ENCODE results near the gene SMYD3. TPM values are rescaled to one million over a fixed set of nuclear protein-coding genes. Genes with fewer than 3 reads are reported as not detected.
A peak's percentile ranks its signal among the peaks of the same experiment; 100 is the strongest.
"Not testable (repeated sequence)": the region's sequence is repeated elsewhere in the genome, so short reads cannot be mapped to it uniquely, and the experiment has no call there.

The SMYD3 gene
- total RNA-seq, 1 donor from 2014 or later: 17.3 TPM

DNA sequence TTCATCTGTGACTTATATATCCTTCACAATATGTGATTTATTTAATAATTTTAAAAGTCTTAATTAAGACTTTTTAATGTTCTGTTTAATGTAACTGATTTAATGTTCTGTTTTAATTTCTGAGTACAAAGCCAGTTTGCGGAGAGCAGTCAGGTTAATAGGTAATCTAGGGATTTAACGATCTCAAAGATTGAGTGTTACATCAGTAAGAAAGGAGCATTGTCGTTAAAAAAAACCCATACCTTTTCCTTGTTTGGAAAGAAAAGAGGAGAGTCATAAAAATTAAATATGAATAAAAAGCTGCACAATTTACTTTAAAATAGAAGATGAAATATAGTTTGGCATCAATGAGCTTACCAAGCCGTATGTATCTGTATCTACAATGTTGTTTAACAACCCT, 730.9 kb downstream of the SMYD3 start:
- no peak for DNase-seq (ENCODE audit: low read depth in 2 of 2)

DNA sequence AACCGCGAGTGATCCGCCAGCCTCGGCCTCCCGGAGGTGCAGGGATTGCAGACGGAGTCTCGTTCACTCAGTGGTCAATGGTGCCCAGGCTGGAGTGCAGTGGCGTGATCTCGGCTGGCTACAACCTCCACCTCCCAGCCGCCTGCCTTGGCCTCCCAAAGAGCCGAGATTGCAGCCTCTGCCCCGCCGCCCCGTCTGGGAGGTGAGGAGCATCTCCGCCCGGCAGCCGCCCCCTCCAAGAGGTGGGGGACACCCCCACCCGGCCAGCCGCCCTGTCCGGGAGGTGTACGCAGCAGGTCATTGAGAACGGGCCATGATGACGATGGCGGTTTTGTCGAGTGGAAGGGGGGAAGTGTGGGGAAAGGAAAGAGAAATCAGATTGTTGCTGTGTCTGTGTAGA, 732.1 kb downstream of the SMYD3 start:
- not testable (repeated sequence) for DNase-seq (ENCODE audit: low read depth in 2 of 2)

DNA sequence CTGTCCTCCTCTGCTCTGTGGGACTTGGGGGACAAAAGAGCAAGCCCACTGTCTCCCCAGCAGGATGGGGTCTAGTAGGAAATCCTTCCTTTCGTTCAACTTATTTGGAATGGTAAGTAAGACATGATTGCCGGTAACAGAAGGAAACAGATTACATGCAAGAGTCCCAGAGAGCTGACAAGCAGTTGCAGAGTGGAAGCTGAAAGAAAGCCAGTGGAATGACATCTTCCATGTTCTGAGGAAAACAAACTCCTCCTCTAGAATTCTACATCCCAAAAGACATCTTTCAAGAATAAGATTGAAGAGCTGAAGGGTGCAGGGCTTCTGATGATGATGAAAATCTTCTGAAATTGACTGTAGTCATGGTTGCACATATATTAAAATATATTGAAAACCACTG, 732.9 kb downstream of the SMYD3 start:
- no peak for DNase-seq (ENCODE audit: low read depth in 2 of 2)

DNA sequence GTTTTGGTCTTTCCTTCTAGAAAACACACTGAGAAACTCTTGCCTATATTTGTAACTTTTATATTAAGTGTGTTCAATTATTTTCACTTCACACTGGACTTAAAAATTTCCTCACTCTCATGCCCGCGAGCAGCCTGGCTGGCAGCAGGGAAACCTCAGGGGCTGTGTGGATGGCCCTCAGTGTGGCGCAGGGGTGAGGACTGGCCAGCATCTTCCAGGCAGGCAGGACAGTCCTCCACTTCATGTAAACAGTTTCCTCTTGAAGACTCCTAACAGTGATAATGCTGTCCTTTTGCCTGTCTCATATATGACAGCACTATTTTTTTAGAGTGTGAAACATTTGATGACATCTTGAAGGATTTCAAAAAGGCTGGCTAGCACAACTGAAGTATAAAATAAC, 733.7 kb downstream of the SMYD3 start:
- no peak for DNase-seq (ENCODE audit: low read depth in 2 of 2)

DNA sequence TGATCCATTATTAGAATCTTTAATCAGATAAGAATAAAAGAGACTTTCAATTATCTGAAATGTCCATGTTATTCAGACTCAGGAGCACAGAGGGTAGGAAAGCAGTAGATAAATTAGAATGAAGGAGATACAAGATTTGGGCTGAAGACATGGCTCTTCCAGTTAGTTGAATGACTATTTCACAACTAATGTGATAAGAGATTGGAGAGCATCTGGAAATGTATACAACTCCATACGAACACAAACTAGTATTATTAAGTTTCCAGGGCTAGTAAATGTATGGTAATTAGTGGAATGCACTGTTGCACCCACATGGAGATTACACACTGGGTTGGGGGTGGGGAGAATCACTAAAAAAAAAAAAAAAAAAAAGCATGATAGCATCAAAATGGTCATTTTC, 734.3 kb downstream of the SMYD3 start:
- no peak for DNase-seq (ENCODE audit: low read depth in 2 of 2)

DNA sequence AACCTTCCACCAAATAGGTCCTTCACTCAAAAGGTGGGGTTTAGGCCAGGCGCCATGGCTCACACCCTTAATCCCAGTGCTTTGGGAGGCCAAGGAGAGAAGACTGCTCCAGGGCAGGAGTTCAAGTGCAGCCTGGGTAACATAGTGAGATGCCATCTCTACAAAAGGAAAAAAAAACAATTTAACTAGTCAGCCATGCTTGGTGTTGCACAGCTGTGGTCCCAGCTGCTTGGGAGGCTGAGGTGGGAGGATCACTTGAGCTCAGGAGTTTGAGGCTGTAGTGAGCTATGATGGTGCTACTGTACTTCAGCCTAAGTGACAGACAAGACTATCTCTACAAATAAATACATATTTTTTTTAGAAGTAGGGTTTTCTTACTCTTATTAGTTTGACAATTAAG, 734.8 kb downstream of the SMYD3 start:
- DNase-seq (ENCODE audit: low read depth in 2 of 2): no peak

DNA sequence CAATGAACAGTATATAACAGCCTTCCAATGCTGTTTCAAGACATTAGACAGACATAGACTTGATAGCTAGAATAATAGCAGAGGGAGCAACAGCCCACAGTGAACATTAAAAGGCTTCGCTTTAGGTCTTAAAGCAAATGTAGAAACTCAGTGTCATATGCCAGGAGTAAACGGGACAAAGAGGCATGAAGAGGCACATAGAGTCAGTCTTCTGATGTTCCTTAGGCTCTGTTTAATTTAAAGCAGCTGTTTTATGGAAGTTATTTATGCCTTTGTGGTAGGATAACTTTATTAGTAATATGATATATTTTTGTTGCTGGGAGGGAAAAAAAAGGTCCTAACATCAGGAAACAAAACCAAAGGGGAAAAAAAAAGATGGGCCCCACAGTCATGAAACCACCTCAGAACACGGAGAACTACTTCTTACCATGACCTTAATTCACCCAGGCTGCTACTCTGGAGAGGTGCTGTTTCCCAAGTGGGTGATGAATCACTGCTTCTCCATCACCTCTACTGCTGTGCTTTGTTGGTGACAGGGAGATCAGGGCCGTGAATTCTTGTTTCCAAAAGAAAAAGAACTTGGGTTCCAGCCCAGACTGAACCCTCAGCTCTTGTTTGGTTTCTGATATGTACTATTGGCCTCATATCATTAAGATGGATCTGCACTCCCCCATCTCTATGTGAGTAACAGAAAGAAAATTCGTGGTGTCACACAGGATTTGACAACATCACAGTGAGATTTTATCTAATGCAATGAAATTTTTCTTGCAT, 735.4 kb downstream of the SMYD3 start:
- DNase-seq (ENCODE audit: low read depth in 2 of 2): no peak

DNA sequence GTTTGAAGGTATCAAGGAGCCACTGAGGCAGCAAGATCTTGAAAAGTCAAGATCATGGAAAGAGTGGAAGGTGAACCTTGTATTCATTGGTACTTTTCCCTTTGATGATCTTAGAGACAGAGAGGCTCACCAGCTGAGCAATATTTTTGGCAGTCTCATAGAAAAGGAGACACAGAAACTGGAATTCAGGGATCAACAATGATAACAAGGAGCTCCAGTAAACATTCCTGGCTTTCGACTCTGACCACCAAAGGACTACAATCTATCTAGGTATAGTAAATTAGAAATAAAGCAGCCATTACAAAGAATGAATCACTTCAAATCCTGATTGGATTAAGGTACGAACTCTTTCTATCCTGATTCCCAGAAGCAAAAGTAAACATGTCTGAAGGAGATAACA, 736.9 kb downstream of the SMYD3 start:
- no peak for DNase-seq (ENCODE audit: low read depth in 2 of 2)

DNA sequence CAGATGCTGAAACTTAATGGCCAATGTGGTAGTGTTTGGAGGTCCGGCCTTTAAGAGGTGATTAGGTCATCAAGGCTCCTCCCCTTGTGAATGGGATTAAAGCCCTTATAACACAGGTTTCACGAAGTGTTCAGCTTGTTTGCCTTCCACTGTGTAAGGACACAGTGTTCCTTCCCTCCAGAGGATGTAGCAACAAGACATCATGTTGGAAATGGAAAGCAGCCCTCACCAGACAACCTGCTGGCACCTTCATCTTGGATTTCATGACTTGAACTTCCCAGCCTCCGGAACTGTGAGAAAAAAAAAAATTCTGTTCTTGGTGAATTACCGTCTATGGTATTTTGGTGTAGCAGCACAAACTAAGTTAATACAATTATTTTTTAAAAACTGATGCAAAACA, 738.5 kb downstream of the SMYD3 start:
- DNase-seq (ENCODE audit: low read depth in 2 of 2): no peak

DNA sequence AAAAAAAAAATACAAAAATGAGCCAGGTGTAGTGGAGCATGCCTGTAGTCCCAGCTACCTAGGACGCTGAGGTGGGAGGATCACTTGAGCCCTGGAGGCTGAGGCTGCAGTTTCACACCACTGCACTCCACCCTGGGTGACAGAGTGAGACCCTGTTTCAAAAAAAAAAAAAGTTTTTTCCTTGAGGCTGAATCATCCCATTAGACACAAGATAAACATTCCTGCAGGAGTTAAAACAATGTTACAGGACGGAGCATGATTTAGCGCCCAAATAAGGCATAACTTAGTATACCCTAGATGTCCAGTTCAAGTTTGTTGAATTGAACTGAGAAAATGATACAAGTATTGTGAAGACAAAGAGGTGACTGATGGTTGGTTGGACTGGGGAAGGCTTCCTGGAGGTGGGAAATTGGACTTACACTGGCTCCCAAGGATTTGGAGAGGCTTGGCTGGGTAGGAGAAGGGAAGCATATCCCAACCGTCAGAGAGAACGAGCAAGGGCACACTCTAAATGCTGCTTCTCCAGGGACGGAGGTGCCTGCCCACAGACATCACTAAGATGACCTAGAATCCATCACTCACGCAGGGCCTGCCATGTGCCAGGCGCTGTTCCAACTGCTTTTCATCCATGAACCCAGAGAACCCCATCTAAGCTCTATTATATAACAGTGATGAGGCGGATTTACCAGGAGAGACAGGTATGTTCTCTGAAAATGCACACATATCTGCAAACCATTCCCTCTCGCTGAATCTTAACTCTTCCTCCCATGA, 741.7 kb downstream of the SMYD3 start:
- peak in 1 of 2 donors; percentile 33 for DNase-seq (ENCODE audit: low read depth in 2 of 2)

DNA sequence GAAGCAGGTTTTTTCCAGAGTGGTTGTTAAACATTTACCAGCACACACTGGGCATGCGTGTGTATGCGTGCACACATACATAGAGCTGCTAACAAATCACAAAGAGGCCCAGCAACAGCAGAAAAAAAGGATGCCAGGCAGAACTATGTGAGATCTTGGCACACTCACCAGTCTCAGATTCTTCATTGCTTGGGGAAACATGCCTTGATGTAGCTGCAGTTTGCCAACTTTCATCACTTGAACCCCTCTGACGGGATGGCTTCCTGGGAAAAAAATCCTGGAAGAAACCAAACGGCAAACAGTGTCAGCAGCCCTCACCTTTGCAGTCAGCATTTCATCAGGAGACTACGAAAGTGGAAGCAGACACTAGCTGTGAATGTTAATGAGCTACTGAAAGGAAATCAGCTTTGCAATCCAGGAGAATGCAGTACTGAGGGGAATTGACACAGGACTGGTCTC, 743.2 kb downstream of the SMYD3 start:
- no peak for DNase-seq (ENCODE audit: low read depth in 2 of 2)

DNA sequence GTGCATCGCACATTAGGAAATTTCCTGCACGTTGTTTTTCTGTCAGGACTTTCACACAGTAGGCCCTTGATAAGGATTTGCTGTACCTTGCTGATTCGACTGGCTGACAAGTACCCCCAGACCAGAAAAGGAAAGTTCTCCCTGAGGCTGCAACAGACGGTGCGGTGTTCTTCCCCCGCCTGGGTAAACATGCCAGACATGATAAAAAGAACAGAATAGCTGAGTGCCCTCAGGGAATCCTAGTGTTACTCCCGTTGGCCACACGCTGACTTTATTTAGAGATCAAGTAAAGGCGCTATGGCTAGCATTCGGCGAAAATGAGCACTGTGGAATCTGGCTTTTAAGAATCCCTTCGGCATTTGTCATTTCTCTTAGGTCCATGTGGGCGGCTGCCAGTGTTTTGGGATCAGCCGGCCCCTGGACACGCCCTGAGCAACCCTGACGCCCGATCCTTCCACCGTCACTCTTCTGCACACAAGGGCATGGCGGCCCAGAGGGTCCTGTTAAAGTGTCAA, 744.6 kb downstream of the SMYD3 start:
- DNase-seq (ENCODE audit: low read depth in 2 of 2): no peak

DNA sequence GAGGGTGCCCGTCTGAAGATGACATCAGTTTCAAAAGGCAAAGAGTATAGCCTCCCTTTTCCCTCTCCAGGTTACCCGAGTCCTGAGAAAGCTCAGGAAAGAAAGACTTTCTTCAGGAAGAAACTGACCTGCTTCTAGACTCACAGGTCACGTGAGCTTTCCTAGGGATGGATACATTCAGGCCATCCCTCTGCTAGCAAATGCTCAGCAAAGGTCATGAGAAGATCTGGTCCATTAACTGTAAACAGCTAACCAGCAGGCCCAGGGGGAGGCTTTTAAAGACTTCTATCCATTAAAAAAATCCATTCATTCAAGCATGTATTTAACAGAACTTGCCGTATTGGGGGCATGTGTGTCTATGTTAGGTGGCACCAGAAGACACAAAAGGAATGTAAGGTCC, 746.8 kb downstream of the SMYD3 start:
- no peak for DNase-seq (ENCODE audit: low read depth in 2 of 2)

DNA sequence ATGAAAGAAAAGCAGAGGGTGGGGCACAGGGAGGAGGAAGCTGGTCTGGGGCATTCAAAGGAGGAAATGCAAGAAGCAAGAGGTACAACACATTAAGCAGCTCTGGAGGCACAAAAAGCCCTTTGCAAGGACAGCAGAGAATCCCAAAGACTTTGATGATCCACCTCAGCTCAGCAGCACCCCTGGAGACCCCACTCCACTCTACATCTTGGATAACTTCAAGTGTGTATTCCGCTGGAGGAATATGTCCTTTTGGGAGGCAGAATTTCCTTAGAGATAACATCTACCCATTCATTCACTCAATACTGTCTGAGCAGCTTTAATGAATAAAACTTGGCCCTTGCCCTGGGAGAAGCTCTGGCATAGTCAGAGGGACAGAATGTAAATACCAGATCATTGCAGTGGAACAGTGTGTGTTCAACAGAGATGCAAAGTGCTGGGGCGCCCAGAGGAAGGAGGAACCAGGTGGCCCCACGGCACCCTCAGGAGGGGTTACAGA, 752.6 kb downstream of the SMYD3 start:
- DNase-seq (ENCODE audit: low read depth in 2 of 2): no peak

DNA sequence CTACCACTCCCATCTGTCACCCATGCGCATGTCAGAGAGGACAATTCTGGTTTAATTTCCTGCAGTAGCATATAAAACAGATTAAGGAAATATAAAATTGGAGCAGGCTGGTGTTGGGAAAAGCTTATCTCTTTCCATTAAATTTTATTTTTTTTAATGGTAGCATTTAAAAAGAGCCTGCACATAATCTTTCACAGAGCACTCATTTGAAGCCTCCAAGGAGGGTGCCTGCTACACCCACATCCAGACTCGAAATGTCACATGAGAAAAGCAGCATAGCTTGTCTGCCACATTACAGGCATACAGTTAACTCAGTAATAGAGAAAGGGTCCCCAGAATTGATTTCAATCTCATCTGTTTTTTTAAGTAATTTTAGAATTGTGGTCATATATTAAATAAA, 753.3 kb downstream of the SMYD3 start:
- DNase-seq (ENCODE audit: low read depth in 2 of 2): no peak

DNA sequence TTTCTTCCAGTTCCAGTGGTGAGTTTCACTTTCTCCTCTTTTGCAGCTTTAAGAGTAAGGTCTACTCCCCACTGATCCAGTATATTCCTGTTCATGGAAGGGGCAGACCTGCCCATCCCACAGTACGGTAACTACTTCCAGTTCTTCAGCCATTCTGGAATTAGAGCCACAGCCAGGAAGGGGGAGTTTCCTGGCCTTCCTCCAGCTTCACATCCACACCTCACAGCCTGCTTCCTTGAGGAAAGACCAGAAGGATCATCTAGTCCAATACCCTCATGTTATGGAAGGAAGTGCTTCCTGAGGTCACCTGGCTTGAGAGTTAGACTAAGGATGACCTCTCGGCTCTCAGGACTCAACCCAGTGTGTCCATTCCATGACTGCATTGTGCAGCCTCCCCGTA, 754.5 kb downstream of the SMYD3 start:
- DNase-seq (ENCODE audit: low read depth in 2 of 2): peak in 1 of 2 donors; percentile 24

DNA sequence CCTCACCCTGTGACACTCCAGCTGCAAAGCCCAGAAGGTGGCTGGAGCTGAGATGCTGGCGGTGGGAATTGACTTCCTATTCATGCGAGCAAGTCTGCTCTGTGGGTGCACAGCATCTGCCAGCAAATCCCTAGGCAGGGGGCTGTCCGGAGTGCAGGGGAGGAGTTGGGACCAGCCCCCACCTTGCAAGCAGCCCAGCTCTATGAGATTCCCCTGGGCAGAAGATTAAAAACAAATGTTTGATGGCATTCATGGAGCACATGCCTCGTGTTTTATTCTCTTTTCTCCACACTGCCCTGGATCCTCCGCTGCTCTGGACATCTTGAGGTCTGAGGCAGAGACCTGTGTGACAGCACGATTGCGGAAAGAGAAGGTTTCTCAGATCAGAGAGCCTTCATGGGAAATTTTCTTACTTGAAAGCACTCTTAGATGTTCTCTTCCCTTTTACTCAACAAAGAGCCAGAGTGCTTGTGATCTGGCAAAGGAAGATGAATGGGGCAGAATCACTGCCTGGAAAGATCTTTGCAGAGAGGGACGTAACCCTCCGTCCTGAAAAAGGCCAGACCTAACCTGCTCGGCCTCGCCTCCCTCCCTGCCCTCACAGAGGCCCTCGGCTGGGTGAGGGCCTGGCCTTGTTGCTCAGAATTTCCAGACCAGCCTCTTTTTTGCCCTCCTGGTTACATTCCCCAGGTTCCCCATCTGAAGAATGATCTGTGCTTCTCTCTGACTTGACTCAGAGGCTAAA, 755.2 kb downstream of the SMYD3 start:
- no peak for DNase-seq (ENCODE audit: low read depth in 2 of 2)

DNA sequence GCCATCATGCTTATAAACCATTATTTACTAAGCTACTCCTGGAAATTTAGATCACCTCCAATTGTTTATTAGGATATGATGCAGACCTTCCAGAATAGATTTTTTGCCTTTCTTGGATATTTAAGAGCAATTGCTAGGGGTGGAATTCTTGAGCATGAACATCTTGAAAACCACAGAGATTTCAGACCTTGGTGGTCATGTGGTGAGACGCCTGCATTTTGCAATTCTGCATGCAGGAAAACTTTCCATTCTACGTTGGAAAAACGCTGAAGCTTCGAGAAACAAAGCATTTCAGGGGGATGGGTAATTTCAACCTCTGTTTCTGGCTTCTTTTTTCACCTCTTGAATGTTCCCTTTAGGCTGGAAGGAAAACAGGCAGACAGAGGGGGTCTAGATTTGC, 756.0 kb downstream of the SMYD3 start:
- no peak for DNase-seq (ENCODE audit: low read depth in 2 of 2)

DNA sequence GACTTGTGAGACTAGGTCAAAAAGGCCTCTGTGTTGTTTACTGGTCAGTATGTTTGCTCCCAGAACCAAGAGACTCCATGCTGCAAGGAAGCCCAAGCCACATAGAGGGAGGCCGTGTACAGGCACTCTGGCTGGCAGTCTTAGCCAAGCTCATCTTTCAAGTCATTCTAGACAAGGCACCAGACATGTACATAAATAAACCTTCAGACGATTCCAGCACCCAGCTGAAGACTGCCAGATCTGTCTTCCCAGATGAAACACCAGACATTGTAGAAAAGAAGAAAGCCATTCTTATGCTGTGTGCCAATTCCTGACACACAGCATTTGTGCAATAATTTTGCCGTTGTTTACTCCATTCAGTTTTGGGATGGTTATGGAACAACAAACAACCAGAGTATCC, 756.8 kb downstream of the SMYD3 start:
- DNase-seq (ENCODE audit: low read depth in 2 of 2): no peak

DNA sequence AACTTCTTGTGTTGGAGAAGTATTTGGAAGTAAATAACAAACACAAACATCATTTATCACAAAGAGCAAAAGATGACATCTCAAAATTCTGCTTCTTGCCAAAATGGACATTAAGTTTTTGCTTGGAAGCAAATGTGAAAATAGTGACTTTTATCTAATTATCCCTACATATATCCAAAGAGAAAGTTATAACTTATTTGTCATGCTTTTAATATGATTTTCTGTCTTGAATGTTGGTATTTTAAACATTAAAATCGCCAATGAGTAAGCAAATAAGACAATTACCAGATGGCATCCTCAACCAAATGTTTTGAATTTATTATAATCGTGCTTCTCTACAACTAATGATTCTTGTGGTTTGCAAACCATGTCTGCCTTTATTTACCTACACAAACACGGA, 758.0 kb downstream of the SMYD3 start:
- no peak for DNase-seq (ENCODE audit: low read depth in 2 of 2)

DNA sequence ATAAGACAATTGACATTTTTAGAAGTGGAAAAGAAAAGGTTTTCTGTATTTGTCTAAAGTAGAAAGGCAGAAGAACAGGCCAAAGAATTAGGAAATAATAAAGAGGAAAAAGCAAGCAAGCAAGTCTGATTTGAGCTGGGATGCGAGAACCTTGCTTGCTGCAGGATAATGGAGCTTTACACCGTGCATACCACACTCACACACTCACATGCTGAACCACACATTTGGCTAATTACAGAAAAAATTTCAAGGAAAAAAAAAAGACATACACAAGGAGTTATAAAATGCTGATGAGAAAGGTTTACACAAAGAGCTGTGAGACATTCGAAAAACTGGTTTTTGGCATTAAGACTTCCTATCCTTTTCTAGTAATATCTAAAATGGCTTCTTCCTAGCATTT, 758.4 kb downstream of the SMYD3 start:
- no peak for DNase-seq (ENCODE audit: low read depth in 2 of 2)

DNA sequence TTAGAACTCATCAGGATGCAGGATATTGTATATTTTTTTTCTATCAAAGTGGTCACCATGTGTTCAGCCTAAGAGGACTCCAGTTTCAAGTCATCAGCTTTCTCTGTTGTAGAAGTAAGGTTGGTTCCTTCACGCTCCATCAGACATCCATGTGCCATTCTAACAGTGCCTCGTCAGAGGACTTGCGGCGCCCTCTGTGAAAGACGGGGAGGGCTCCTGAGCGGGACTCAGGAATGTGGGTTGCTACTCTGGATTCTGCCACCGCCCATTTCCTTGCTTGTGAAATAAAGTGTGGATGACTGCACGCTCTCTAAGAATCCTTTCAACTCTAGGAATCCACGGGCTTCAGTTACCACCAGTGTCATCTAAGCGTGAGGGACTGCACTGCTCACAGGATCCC, 758.8 kb downstream of the SMYD3 start:
- no peak for DNase-seq (ENCODE audit: low read depth in 2 of 2)

Measured in lung microvascular endothelial cell (primary cell).